SK-N-SH treated with all-trans-retinoic acid at 6 μM for 48 hours (cell line): ENCODE data around the gene FOXA1.

Source experiments
- ATAC-seq: fragments of 200-7000 bp; cut with Tn5 transposase; 3 replicates; pipeline ENCODE4 v1.9.1; 2020; ENCODE audit warnings: mild to moderate bottlenecking, moderate library complexity
- ARNTL ChIP-seq: fragments of 450-650 bp; formaldehyde crosslinking; IDR thresholded peaks from 2 replicates; pipeline ENCODE4 v1.5.0; 2020; ENCODE audit warnings: low read depth, mild to moderate bottlenecking, moderate library complexity, borderline replicate concordance
- BACH2 ChIP-seq: fragments of 250-450 bp; sonication (Bioruptor Pico); IDR thresholded peaks from 2 replicates; pipeline ENCODE4 v1.9.0; 2021; ENCODE audit warnings: mild to moderate bottlenecking, borderline replicate concordance
- CSDC2 ChIP-seq: fragments of 250-450 bp; sonication (Bioruptor Pico); IDR thresholded peaks from 2 replicates; pipeline ENCODE4 v1.5.0; 2020; ENCODE audit warnings: mild to moderate bottlenecking, moderate library complexity
- ESRRG ChIP-seq: fragments of 250-450 bp; sonication (Bioruptor Pico); IDR thresholded peaks from 2 replicates; pipeline ENCODE4 v1.6.1; 2021; ENCODE audit warnings: mild to moderate bottlenecking
- OSR1 ChIP-seq: fragments of 250-450 bp; sonication (Bioruptor Pico); IDR thresholded peaks from 2 replicates; pipeline ENCODE4 v1.8.0; 2022; ENCODE audit warnings: moderate library complexity, mild to moderate bottlenecking, inconsistent platforms
- PPARA ChIP-seq: fragments of 250-450 bp; sonication (Bioruptor Pico); IDR thresholded peaks from 2 replicates; pipeline ENCODE4 v1.5.0; 2020; ENCODE audit warnings: mild to moderate bottlenecking, borderline replicate concordance
- RARB ChIP-seq: fragments of 250-450 bp; sonication (Bioruptor Pico); IDR thresholded peaks from 2 replicates; pipeline ENCODE4 v1.8.0; 2021; ENCODE audit warnings: mild to moderate bottlenecking, moderate library complexity
- SNAI2 ChIP-seq: fragments of 250-450 bp; sonication (Bioruptor Pico); IDR thresholded peaks from 2 replicates; pipeline ENCODE4 v1.5.0; 2020; ENCODE audit warnings: mild to moderate bottlenecking, moderate library complexity
- TCF4 ChIP-seq: fragments of 250-450 bp; sonication (Bioruptor Pico); IDR thresholded peaks from 2 replicates; pipeline ENCODE4 v1.8.0; 2021; ENCODE audit warnings: mild to moderate bottlenecking, moderate library complexity, borderline replicate concordance
- TOX ChIP-seq: fragments of 250-450 bp; sonication (Bioruptor Pico); IDR thresholded peaks from 2 replicates; pipeline ENCODE4 v1.8.0; 2021; ENCODE audit warnings: mild to moderate bottlenecking, moderate library complexity, borderline replicate concordance
- ZFP3 ChIP-seq: fragments of 250-450 bp; sonication (Bioruptor Pico); IDR thresholded peaks from 2 replicates; pipeline ENCODE4 v1.5.0; 2020; ENCODE audit warnings: mild to moderate bottlenecking, moderate library complexity
- ZNF565 ChIP-seq: fragments of 450-650 bp; formaldehyde crosslinking; conservative IDR thresholded peaks from 2 replicates; pipeline ENCODE4 v1.5.0; 2020; ENCODE audit warnings: low read depth, mild to moderate bottlenecking, moderate library complexity
- ZNF70 ChIP-seq: fragments of 450-650 bp; formaldehyde crosslinking; IDR thresholded peaks from 2 replicates; pipeline ENCODE4 v1.5.0; 2020; ENCODE audit warnings: mild to moderate bottlenecking, moderate library complexity
- ZNF8 ChIP-seq: fragments of 450-650 bp; formaldehyde crosslinking; IDR thresholded peaks from 2 replicates; pipeline ENCODE4 v1.5.0; 2020; ENCODE audit warnings: mild to moderate bottlenecking, moderate library complexity
- TF ChIP-seq, protein P1 (sequence below): fragments of 250-450 bp; sonication (Bioruptor Pico); IDR thresholded peaks from 2 replicates; pipeline ENCODE4 v1.5.1; 2021; ENCODE audit warnings: mild to moderate bottlenecking, moderate library complexity
- TF ChIP-seq, protein P2 (sequence below): fragments of 250-450 bp; sonication (Bioruptor Pico); IDR thresholded peaks from 2 replicates; pipeline ENCODE4 v1.8.0; 2021; ENCODE audit warnings: low read depth, mild to moderate bottlenecking, moderate library complexity, borderline replicate concordance
- TF ChIP-seq, protein P3 (sequence below): fragments of 250-450 bp; sonication (Bioruptor Pico); IDR thresholded peaks from 2 replicates; pipeline ENCODE4 v1.5.1; 2020; ENCODE audit warnings: low read depth, mild to moderate bottlenecking, moderate library complexity
- TF ChIP-seq, protein P4 (sequence below): fragments of 250-450 bp; sonication (Bioruptor Pico); IDR thresholded peaks from 2 replicates; pipeline ENCODE4 v1.5.0; 2020; ENCODE audit warnings: mild to moderate bottlenecking, moderate library complexity

Gene FOXA1

DNA sequence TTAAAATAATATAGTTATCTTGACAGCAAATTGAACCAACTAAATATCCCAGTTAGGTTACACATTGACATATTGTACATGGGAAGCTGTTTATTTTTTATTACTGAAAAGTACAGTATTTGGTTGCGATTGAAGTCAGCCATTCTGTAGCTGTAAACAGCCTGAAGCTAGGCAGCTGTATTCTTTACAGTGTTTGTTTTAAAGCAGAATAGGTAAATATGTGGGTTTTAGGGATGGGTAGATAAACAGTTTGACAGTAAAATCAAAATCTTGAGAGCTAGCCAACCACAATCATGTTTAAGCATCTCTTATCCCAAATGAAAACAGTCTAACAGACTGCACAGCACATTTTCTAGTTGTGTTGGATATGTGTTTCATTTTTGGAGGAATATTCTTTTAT, 46.1 kb upstream of the FOXA1 start (continued):
- TF ChIP-seq, protein P1, sequence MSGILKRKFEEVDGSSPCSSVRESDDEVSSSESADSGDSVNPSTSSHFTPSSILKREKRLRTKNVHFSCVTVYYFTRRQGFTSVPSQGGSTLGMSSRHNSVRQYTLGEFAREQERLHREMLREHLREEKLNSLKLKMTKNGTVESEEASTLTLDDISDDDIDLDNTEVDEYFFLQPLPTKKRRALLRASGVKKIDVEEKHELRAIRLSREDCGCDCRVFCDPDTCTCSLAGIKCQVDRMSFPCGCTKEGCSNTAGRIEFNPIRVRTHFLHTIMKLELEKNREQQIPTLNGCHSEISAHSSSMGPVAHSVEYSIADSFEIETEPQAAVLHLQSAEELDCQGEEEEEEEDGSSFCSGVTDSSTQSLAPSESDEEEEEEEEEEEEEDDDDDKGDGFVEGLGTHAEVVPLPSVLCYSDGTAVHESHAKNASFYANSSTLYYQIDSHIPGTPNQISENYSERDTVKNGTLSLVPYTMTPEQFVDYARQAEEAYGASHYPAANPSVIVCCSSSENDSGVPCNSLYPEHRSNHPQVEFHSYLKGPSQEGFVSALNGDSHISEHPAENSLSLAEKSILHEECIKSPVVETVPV, result no peak
- TF ChIP-seq ZNF8, result no peak
- TF ChIP-seq ZNF70, result no peak
- no peak for TF ChIP-seq CSDC2 (CRISPR knock-in tag)
- TF ChIP-seq ZNF565 (CRISPR knock-in tag), result no peak
- no peak for TF ChIP-seq ESRRG (CRISPR knock-in tag)
- TF ChIP-seq, protein P2, sequence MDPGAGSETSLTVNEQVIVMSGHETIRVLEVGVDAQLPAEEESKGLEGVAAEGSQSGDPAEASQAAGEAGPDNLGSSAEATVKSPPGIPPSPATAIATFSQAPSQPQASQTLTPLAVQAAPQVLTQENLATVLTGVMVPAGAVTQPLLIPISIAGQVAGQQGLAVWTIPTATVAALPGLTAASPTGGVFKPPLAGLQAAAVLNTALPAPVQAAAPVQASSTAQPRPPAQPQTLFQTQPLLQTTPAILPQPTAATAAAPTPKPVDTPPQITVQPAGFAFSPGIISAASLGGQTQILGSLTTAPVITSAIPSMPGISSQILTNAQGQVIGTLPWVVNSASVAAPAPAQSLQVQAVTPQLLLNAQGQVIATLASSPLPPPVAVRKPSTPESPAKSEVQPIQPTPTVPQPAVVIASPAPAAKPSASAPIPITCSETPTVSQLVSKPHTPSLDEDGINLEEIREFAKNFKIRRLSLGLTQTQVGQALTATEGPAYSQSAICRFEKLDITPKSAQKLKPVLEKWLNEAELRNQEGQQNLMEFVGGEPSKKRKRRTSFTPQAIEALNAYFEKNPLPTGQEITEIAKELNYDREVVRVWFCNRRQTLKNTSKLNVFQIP (CRISPR knock-in tag), result no peak

DNA sequence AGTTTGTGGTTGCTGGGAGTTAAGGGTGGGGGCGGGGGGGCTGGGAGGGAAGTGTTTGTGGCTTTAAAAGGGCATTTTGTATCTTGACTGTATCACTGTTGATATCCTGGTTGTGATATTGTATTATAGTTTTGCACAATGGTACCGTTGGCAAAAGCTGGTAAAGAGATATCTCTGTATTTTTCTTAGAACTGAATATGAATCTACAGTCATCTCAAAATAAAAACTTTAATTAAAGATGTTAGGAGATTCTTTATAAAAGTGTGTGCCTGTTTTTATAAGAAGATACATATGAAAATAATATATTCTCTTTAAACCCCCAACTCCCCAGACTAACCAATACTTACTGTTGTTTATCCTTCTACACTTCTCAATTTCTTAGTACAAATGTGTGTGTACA, 43.5 kb upstream of the FOXA1 start:
- TF ChIP-seq ESRRG (CRISPR knock-in tag), result no peak
- no peak for TF ChIP-seq BACH2 (CRISPR knock-in tag)
- no peak for TF ChIP-seq SNAI2 (CRISPR knock-in tag)
- TF ChIP-seq, protein P2 (CRISPR knock-in tag), result no peak
- ATAC-seq, result no peak

DNA sequence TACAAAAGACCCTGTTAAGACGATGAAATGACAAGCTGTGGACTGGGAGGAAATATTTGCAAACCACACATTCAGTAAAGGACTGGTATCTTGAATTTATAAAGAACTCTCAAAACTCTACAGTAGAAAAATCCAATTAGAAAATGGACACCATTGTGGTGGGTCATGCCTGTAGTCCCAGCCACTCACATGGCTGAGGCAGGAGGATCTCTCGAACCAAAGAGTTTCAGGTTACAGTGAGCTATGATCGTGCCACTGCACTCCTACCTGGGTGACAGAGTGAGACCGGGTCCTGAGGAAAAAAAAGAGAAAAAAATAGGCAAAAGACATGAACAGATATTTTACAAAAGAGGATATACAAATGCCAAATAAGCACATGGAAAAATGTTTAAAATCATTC, 42.3 kb upstream of the FOXA1 start:
- TF ChIP-seq RARB (CRISPR knock-in tag), result no peak
- no peak for TF ChIP-seq SNAI2 (CRISPR knock-in tag)
- TF ChIP-seq, protein P1, result no peak
- no peak for TF ChIP-seq ZFP3
- no peak for TF ChIP-seq ZNF8
- no peak for TF ChIP-seq CSDC2 (CRISPR knock-in tag)
- TF ChIP-seq TOX (CRISPR knock-in tag), result no peak
- no peak for TF ChIP-seq PPARA (CRISPR knock-in tag)
- no peak for TF ChIP-seq ARNTL (CRISPR knock-in tag)
- no peak for TF ChIP-seq ESRRG (CRISPR knock-in tag)
- TF ChIP-seq BACH2 (CRISPR knock-in tag), result no peak
- TF ChIP-seq, protein P3, sequence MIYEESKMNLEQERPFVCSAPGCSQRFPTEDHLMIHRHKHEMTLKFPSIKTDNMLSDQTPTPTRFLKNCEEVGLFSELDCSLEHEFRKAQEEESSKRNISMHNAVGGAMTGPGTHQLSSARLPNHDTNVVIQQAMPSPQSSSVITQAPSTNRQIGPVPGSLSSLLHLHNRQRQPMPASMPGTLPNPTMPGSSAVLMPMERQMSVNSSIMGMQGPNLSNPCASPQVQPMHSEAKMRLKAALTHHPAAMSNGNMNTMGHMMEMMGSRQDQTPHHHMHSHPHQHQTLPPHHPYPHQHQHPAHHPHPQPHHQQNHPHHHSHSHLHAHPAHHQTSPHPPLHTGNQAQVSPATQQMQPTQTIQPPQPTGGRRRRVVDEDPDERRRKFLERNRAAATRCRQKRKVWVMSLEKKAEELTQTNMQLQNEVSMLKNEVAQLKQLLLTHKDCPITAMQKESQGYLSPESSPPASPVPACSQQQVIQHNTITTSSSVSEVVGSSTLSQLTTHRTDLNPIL (CRISPR knock-in tag), result no peak
- no peak for TF ChIP-seq OSR1 (CRISPR knock-in tag)
- TF ChIP-seq, protein P4, sequence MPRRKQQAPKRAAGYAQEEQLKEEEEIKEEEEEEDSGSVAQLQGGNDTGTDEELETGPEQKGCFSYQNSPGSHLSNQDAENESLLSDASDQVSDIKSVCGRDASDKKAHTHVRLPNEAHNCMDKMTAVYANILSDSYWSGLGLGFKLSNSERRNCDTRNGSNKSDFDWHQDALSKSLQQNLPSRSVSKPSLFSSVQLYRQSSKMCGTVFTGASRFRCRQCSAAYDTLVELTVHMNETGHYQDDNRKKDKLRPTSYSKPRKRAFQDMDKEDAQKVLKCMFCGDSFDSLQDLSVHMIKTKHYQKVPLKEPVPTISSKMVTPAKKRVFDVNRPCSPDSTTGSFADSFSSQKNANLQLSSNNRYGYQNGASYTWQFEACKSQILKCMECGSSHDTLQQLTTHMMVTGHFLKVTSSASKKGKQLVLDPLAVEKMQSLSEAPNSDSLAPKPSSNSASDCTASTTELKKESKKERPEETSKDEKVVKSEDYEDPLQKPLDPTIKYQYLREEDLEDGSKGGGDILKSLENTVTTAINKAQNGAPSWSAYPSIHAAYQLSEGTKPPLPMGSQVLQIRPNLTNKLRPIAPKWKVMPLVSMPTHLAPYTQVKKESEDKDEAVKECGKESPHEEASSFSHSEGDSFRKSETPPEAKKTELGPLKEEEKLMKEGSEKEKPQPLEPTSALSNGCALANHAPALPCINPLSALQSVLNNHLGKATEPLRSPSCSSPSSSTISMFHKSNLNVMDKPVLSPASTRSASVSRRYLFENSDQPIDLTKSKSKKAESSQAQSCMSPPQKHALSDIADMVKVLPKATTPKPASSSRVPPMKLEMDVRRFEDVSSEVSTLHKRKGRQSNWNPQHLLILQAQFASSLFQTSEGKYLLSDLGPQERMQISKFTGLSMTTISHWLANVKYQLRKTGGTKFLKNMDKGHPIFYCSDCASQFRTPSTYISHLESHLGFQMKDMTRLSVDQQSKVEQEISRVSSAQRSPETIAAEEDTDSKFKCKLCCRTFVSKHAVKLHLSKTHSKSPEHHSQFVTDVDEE (CRISPR knock-in tag), result no peak
- TF ChIP-seq TCF4 (CRISPR knock-in tag), result no peak
- no peak for TF ChIP-seq ZNF565 (CRISPR knock-in tag)
- no peak for ATAC-seq
